GM12865 (cell line): ENCODE data around the gene SCFD2.

ENCODE experiments used
- DNase-seq: peaks from one replicate; pipeline ENCODE4 v3.0.0; 2010; ENCODE audit warnings: low read depth
- H3K4me3 ChIP-seq: 2 replicates; pipeline ENCODE4 v1.5.1; 2011; ENCODE audit warnings: mild to moderate bottlenecking, low read depth, low read length, control low read depth
- CTCF ChIP-seq: IDR thresholded peaks from 2 replicates; pipeline ENCODE4 v1.5.1; 2011; ENCODE audit warnings: low read length, control low read depth, low read depth, inconsistent platforms; ENCODE audit not compliant: insufficient read depth; ENCODE audit errors: missing control alignments

Gene SCFD2

DNA sequence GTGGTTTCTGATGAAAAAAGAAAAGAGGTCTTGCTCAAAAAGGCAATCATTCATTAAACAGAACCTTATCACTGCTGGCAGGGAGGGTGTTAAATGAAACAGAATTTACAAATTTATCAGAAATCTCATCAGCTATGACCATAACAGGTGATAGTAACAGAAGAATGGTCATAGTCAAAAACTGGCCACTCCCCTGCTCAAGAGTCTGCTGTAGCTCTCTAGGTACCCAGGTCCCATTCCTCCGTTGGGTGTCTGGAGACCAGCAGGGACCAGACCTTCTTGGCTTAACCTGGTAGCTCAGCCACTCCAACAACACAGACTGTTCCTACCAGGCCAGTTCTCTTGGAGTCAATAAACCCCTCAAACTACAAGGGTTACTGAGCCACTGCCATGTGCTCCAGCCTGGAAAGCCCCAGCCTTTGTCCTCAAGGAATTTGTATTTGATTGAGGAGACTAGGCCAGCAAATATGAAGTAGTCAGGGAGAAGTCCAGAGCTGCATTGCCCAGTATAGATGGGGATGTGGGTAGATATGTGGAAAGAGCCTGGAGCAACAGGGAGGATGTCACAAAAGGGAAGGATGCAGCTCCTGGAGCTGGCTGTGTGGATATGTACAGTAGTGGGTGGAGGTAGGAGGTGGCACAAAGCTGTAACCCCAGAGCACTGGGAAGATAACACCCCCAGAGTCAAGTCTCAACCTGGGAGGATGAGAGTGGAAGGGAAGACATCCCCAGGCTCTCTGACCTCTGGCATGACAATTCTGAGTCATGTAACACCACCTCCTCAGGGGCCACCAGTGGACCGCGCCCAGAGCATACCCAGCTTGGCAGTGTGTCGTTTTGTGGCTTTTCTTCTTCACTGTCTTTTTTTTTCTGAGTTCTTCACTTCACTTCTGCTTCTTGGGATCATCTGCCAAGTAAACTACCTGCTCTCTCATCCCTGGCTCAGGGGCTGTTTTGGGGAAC is 481.9 kb downstream of the SCFD2 start:
- TF ChIP-seq CTCF: no peak
- DNase-seq: no peak
- H3K4me3 ChIP-seq: no peak overlapping the region

DNA sequence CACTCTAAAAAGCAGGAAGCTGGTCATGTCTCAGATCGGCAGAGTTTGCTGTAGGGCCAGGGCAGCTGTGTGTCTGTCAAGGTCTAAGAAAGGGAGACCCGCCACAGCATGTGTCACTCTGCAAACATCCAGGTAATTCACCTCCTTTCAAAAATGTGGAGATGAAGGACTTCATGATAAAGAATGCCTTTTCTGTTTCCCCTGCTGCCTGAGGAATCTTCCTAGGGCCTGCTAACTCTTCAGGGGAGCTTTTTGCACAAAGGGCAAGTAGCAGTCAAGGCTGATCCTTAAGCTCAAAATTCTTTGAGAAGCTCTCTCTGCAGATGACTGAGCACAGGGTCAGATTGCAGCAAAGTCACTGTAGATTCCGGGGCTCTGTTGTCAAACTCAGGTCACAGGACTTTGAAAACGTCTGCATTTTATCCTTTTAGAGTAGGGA is 482.7 kb downstream of the SCFD2 start:
- no peak for TF ChIP-seq CTCF
- H3K4me3 ChIP-seq: no peak overlapping the region
- no peak for DNase-seq

GRCh38 chr4:52880994-52881393 is 484.9 kb downstream of the SCFD2 start:
- H3K4me3 ChIP-seq: no peak overlapping the region
- TF ChIP-seq CTCF: no peak
- no peak for DNase-seq

- DNase-seq: no peak
- H3K4me3 ChIP-seq: no peak overlapping the region
- no peak for TF ChIP-seq CTCF
These were observed 486.4 kb downstream of the SCFD2 start for GRCh38 chr4:52879471-52879870.

DNA sequence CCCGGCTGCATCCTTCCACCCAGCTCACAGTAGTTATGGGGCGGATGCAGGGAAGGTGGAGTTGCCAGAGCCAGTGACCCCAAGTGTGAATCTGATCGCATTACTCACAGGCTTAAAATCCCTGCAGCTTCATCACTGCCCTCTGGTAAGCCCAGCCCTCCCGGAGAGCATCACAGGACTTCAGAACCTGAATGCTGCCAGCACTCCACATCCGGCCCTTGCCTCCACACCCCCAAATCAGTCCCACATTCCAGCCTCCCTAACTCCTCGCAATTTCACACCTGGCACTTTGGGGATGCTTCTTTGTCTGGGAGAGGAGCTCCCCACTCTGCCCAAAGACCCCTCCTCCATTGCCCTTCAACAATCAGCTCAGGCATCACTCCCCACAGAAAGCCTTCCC is 488.2 kb downstream of the SCFD2 start:
- DNase-seq: no peak
- no peak overlapping the region for H3K4me3 ChIP-seq
- TF ChIP-seq CTCF: no peak

DNA sequence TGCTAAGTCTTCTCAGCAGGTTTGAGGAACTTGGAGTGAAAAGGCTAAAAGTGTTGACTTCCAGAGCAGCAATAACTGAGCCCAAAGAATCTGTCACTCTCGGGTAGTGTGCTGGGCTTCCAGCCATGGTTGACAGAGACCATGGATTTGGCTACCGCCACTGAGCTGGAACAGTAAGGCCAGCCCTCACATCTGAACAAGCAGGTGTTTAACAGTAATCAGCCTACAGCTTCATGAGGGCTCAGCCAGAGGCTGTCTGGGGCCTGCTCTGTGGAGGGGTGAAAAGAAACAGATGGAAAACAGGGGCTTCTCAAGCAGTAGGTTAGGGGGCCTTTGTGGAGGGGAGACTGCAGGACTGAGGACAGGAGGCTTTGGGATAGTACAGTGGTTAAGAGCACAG is 488.8 kb downstream of the SCFD2 start:
- TF ChIP-seq CTCF: no peak
- no peak for DNase-seq
- no peak overlapping the region for H3K4me3 ChIP-seq
